ENCODE data around the gene CPEB1. TPM values are rescaled to one million over a fixed set of nuclear protein-coding genes. Genes with fewer than 3 reads are reported as not detected.

CPEB1 gene
- total RNA-seq, 4 donors from 2014 or later = 0.13 to 4.0 (median 1.4) TPM

DNA sequence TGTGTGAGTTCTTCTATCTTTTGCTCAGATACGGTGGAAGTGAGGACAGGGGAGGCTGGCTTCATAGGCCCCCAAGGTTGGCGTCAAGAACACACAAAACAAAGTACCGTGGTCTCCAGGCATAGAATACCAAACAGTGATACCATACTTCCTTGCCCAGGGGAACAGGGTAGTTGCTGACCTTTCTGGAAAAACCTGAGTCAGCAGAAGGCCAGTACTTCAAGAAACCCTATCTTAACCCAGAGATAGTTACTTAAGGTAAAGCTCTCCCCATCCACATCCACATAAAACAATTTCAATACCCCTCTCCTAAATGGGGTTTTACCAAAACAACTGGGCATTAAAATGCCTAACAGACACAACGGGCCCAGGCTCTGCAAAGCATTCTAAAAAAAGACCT is 77.3 kb downstream of the CPEB1 start:
- no peak for TF ChIP-seq POLR2A (IDR thresholded peaks at IDR 0.05)
- TF ChIP-seq, protein P1, sequence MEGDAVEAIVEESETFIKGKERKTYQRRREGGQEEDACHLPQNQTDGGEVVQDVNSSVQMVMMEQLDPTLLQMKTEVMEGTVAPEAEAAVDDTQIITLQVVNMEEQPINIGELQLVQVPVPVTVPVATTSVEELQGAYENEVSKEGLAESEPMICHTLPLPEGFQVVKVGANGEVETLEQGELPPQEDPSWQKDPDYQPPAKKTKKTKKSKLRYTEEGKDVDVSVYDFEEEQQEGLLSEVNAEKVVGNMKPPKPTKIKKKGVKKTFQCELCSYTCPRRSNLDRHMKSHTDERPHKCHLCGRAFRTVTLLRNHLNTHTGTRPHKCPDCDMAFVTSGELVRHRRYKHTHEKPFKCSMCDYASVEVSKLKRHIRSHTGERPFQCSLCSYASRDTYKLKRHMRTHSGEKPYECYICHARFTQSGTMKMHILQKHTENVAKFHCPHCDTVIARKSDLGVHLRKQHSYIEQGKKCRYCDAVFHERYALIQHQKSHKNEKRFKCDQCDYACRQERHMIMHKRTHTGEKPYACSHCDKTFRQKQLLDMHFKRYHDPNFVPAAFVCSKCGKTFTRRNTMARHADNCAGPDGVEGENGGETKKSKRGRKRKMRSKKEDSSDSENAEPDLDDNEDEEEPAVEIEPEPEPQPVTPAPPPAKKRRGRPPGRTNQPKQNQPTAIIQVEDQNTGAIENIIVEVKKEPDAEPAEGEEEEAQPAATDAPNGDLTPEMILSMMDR (IDR thresholded peaks at IDR 0.05) = no peak
- 71 to 80% methylated on average over 3 to 4 of the region's 4 CpGs for WGBS, 2 donors
- H3K9me3 ChIP-seq = no peaks in the 10 kb centered on the region
- no peak overlapping the region for H3K27ac ChIP-seq
- no peaks in the 10 kb centered on the region for H3K36me3 ChIP-seq
- intact Hi-C loops (cut with DNase I) = no loop called here
- DNase-seq = no peak
- no peak overlapping the region for H3K4me3 ChIP-seq
- H3K27me3 ChIP-seq = peaks cover 0 to 9% (median 0%) of the 10 kb centered on the region in 4 donors
- peaks cover 0 to 22% (median 15%) of the 10 kb centered on the region in 3 donors for H3K4me1 ChIP-seq

DNA sequence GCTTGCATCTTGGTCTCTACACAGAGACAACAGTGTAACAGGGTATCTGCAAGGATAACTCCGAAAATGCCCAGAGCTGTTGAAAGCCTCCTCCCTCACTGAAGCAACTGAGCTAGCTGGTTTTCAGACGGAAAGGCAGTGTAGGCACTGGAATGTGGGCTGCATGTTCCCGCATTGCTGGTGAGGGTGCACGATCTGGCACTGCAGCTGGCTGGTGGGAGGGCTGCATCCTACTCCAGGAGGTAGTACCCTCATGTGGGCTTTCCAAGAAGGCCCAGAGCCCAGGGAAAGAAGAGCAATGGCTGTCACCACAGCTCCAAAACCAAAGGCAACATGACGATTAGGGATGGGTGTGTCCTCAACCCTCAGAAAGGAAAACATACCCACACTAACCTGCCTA is 78.2 kb downstream of the CPEB1 start:
- no peaks in the 10 kb centered on the region for H3K9me3 ChIP-seq
- no peaks in the 10 kb centered on the region for H3K36me3 ChIP-seq
- H3K27ac ChIP-seq = no peak overlapping the region
- H3K4me1 ChIP-seq = peaks cover 0 to 22% (median 15%) of the 10 kb centered on the region in 3 donors
- no peak for DNase-seq
- TF ChIP-seq POLR2A (IDR thresholded peaks at IDR 0.05) = no peak
- TF ChIP-seq, protein P1 (IDR thresholded peaks at IDR 0.05) = no peak
- peaks cover 0 to 9% (median 0%) of the 10 kb centered on the region in 4 donors for H3K27me3 ChIP-seq
- 88% methylated on average over 2 to 5 of the region's 5 CpGs for whole genome bisulfite sequencing, 2 donors
- H3K4me3 ChIP-seq = no peak overlapping the region
- intact Hi-C loops (cut with DNase I) = no loop called here

GRCh38 chr15:82567661-82568060 is 79.5 kb downstream of the CPEB1 start:
- H3K36me3 ChIP-seq = no peaks in the 10 kb centered on the region
- no peak overlapping the region for H3K4me3 ChIP-seq
- intact Hi-C loops (cut with DNase I) = no loop called here
- peaks cover 0 to 22% (median 15%) of the 10 kb centered on the region in 3 donors for H3K4me1 ChIP-seq
- peaks cover 0 to 9% (median 0%) of the 10 kb centered on the region in 4 donors for H3K27me3 ChIP-seq
- DNase-seq = no peak
- no peak for TF ChIP-seq POLR2A (IDR thresholded peaks at IDR 0.05)
- TF ChIP-seq, protein P1 (IDR thresholded peaks at IDR 0.05) = no peak
- WGBS, 2 donors = 67 to 83% methylated on average over 2 of the region's 2 CpGs
- no peaks in the 10 kb centered on the region for H3K9me3 ChIP-seq
- no peak overlapping the region for H3K27ac ChIP-seq

- H3K4me3 ChIP-seq = no peak overlapping the region
- no peak overlapping the region for H3K27ac ChIP-seq
- no peaks in the 10 kb centered on the region for H3K9me3 ChIP-seq
- TF ChIP-seq, protein P1 (IDR thresholded peaks at IDR 0.05) = no peak
- TF ChIP-seq POLR2A (IDR thresholded peaks at IDR 0.05) = no peak
- DNase-seq = no peak
- 56 to 100% methylated on average over 1 of the region's 1 CpG for WGBS, 2 donors
- intact Hi-C loops (cut with DNase I) = no loop called here
- peaks cover 0 to 5% (median 0%) of the 10 kb centered on the region in 4 donors for H3K27me3 ChIP-seq
- no peaks in the 10 kb centered on the region for H3K36me3 ChIP-seq
- H3K4me1 ChIP-seq = peaks cover 0 to 13% (median 9%) of the 10 kb centered on the region in 3 donors
Measured at GRCh38 chr15:82566690-82567089, 80.5 kb downstream of the CPEB1 start.

DNA sequence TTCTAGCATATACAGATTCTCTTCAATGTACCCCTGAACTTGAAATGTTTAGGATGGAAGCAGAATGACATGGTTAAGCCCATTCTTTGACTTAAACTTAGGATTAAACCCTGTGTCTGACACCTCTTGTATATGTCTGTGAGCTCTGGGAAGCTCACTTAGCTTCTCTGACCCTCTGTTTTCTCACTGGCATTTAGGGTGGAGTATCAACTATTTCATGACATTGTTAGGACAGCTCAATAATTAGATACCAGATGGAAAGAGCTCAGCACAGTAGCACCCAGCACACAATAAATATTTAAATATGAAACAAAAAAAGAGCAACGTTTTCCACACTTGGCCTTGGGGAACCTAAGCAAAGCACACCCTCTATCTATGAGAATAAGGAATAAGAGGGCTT is 88.7 kb downstream of the CPEB1 start:
- intact Hi-C loops (cut with DNase I) = no loop called here
- no peaks in the 10 kb centered on the region for H3K27me3 ChIP-seq
- H3K4me1 ChIP-seq = peaks cover 0 to 7% (median 0%) of the 10 kb centered on the region in 3 donors
- TF ChIP-seq POLR2A (IDR thresholded peaks at IDR 0.05) = no peak
- TF ChIP-seq, protein P1 (IDR thresholded peaks at IDR 0.05) = no peak
- H3K36me3 ChIP-seq = no peaks in the 10 kb centered on the region
- no peak overlapping the region for H3K27ac ChIP-seq
- DNase-seq = no peak
- WGBS, 2 donors = 29 to 31% methylated on average over 1 of the region's 1 CpG
- H3K4me3 ChIP-seq = no peak overlapping the region
- no peaks in the 10 kb centered on the region for H3K9me3 ChIP-seq

All from esophagus squamous epithelium (tissue), 5 donors.